GM10248 (cell line): Measurements from ENCODE around the gene EDEM1.

ENCODE experiments used
- CTCF ChIA-PET: fragments of 300-600 bp; sonication (Branson Sonifier 250); formaldehyde crosslinking; extraction: SDS; loops from one replicate; lab custom pipeline; 2021; ENCODE audit warnings: antibody characterized with exemption; lab: Yijun Ruan, JAX
- POLR2A ChIA-PET: fragments of 350-650 bp; sonication (Branson Sonifier 250); formaldehyde crosslinking; extraction: SDS; loops from one replicate; lab custom pipeline; 2020; ENCODE audit warnings: antibody characterized with exemption; lab: Yijun Ruan, JAX
- DNase-seq: peaks from one replicate; pipeline ENCODE4 v3.0.0; 2012; ENCODE audit errors: extremely low spot score
- CTCF ChIP-seq: IDR thresholded peaks from 2 replicates; pipeline ENCODE4 v1.5.1; 2012; ENCODE audit warnings: mild to moderate bottlenecking, low read depth; ENCODE audit errors: extremely low read depth, missing control alignments, control extremely low read depth

The EDEM1 gene

GRCh38 chr3:5260992-5261501, 73.5 kb downstream of the EDEM1 start:
- ChIA-PET CTCF (interaction anchor here (1.0 to 1.1 kb wide), 2 partner anchors 11 to 33 kb away, joined by 3 to 5 read pairs; no protein-coding TSS in a partner anchor), POLR2A (no interaction called here)
- DNase-seq = no peak
- TF ChIP-seq CTCF = no peak

GRCh38 chr3:5262507-5262906, 75.0 kb downstream of the EDEM1 start:
- no peak for DNase-seq
- ChIA-PET CTCF (no interaction called here), POLR2A (no interaction called here)
- no peak for TF ChIP-seq CTCF

GRCh38 chr3:5264093-5264600, 76.6 kb downstream of the EDEM1 start:
- CTCF ChIA-PET = interaction anchor here (1.3 kb wide), 1 partner anchor 12 kb away, joined by 3 read pairs; no protein-coding TSS in a partner anchor
- POLR2A ChIA-PET = no interaction called here

GRCh38 chr3:5264896-5265770, 77.6 kb downstream of the EDEM1 start:
- ChIA-PET CTCF (interaction anchor here (1.3 to 1.4 kb wide), 3 partner anchors 10 to 13 kb away, joined by 3 read pairs; no protein-coding TSS in a partner anchor), POLR2A (no interaction called here)
- DNase-seq = no peak
- TF ChIP-seq CTCF = no peak

More at GRCh38 chr3:5264093-5264600, 76.6 kb downstream of the EDEM1 start:
- no peak for TF ChIP-seq CTCF
- no peak for DNase-seq

GRCh38 chr3:5267252-5267651, 79.7 kb downstream of the EDEM1 start:
- POLR2A ChIA-PET = no interaction called here
- TF ChIP-seq CTCF = no peak
- DNase-seq = no peak
- CTCF ChIA-PET = no interaction called here

- ChIA-PET CTCF (interaction anchor here (1.0 kb wide), 1 partner anchor 11 kb away, joined by 3 read pairs; no protein-coding TSS in a partner anchor), POLR2A (no interaction called here)
- DNase-seq = no peak
- no peak for TF ChIP-seq CTCF
Measured at GRCh38 chr3:5267889-5268288, 80.4 kb downstream of the EDEM1 start.
